Fibroblast of pulmonary artery (primary cell): ENCODE measurements around the gene PNMA1.

Source experiments
- DNase-seq: peaks from one replicate; pipeline ENCODE4 v3.0.0-alpha.2; 2010; ENCODE audit warnings: low read depth
- H3K4me3 ChIP-seq: replicated peaks from 2 replicates; pipeline ENCODE4 v1.5.1; 2011; ENCODE audit warnings: low read depth, mild to moderate bottlenecking, control low read depth, low read length, moderate library complexity
- TF ChIP-seq, protein P1 (sequence below): IDR thresholded peaks from 2 replicates; pipeline ENCODE4 v1.5.1; 2011; ENCODE audit warnings: mild to moderate bottlenecking, control low read depth, low read length, inconsistent platforms; ENCODE audit errors: missing control alignments

Gene PNMA1

GRCh38 chr14:73713803-73714655, at the start of gene PNMA1:
Gene PNMA1, minus strand, starts transcription at chr14:73714384. Its CDS starts 745 bp downstream, at chr14:73713639.
- peak; percentile 76 for DNase-seq
- TF ChIP-seq, protein P1, sequence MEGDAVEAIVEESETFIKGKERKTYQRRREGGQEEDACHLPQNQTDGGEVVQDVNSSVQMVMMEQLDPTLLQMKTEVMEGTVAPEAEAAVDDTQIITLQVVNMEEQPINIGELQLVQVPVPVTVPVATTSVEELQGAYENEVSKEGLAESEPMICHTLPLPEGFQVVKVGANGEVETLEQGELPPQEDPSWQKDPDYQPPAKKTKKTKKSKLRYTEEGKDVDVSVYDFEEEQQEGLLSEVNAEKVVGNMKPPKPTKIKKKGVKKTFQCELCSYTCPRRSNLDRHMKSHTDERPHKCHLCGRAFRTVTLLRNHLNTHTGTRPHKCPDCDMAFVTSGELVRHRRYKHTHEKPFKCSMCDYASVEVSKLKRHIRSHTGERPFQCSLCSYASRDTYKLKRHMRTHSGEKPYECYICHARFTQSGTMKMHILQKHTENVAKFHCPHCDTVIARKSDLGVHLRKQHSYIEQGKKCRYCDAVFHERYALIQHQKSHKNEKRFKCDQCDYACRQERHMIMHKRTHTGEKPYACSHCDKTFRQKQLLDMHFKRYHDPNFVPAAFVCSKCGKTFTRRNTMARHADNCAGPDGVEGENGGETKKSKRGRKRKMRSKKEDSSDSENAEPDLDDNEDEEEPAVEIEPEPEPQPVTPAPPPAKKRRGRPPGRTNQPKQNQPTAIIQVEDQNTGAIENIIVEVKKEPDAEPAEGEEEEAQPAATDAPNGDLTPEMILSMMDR: no peak
- H3K4me3 ChIP-seq: peak within 1 kb of the TSS; percentile 84

DNA sequence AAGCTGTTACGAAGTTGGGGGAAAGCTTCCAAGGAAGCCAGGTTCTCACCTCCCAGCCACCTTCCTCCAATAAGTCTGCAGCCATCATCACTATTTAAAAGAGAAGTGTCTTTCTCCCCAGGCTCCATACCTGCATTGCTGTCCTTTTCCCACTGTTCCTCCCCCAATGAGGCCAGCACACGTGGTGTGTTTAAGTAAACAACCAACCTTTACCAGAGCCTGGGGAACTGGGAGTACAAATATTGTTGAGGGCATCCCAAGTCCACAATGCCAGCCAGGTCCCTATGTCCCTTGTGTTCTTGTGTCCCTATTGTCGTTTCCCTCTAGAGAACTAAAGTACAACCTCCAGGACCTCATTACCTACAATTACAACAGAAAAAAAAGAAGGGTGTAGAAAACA, 49.2 kb upstream of the PNMA1 start:
- DNase-seq: no peak
- TF ChIP-seq, protein P1: no peak

GRCh38 chr14:73762375-73762822, 48.2 kb upstream of the PNMA1 start:
- no peak for DNase-seq
- H3K4me3 ChIP-seq: no peak overlapping the region
- TF ChIP-seq, protein P1: no peak

More for the DNA sequence above, 49.2 kb upstream of the PNMA1 start:
- no peak overlapping the region for H3K4me3 ChIP-seq

- no peak for DNase-seq
- TF ChIP-seq, protein P1: no peak
- H3K4me3 ChIP-seq: no peak overlapping the region
Measured at GRCh38 chr14:73761618-73762355, 47.6 kb upstream of the PNMA1 start.

DNA sequence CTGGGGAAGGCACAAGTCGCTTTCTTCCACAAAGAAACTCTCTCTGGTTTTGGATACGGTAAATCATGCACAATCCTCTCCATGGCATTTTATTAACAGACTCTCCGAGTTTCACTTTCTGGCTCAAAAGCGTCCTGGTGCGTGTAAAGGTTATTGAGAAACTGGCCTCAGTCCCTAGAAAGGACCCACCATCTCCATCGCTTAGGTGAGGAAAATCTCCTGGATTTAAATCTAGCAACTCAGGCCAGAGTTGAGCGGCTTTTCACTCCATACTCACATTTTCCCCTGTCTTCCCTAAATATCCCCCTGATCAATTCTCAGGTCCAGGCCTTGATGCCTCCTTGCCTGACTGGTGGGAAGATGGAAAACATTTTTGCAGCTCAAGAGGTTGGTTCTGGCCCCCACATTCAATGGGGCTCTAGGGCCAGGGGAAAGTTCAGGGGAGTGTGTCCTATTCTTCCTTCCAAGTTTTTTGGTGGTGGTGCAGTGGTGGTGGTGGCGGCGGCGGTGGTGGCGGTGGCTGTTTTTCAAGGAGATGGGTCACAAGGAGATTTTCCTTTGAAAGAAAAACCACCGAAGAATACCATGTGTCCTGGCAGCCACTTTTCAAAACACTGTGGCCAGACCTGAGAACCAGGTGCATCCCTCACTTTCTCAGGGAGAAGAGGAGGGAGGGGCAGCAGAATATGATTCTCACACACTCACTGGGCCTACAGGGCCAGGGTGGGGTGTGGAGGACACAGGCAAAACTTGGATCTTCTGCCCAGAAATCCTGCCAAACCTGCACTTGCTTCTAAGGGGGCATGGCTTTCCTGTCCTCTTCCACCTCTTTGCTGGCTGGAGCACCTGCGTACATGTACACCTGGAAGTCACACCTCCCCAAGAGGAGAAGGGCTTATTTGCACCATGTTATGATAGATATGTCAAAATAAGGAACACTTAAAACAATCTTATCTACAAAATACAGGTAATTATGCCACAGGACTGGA, 46.7 kb upstream of the PNMA1 start:
- H3K4me3 ChIP-seq: peak overlapping the region; percentile 47
- TF ChIP-seq, protein P1: no peak
- no peak for DNase-seq
